Measurements from ENCODE around the gene LRRC27. TPM values are rescaled to one million over a fixed set of nuclear protein-coding genes. Genes with fewer than 3 reads are reported as not detected.

The LRRC27 gene
- total and polyA plus RNA-seq, 2 experiments from 2014 or later, result 7.5 to 9.6 TPM

DNA sequence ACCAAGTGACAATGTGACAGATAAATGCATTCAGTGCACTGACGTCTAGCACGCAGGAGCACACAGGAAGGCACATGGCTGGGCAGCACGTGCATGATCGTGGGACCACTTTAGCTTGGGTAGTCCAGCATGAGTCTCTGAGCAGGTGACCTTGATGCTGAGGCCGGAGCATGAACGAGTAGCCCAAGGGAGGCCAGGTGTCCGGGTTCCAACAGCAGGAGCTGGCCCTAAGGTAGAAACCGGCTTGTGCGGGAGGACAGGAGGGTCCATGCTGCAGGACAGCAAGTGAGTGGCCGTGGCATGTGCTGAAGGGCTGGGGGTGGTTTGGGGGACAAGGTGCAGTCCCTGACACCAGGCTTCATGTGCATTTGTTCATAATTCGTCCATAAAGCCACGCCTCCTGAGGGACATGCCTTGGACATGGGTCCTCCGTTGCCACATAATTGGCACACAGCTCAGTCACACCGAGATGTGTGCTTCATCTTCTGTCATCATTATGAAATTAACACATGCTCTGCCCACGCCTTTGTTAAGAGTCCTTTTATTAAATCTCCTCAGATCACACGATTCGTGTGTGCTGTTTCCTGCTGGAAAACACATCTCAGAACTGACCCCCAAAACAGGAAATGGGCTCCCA is 21.2 kb upstream of the LRRC27 start:
- TF ChIP-seq EZH2 (IDR thresholded peaks at IDR 0.05; ENCODE audit: insufficient read depth, poor library complexity, severe bottlenecking), result no peak
- TF ChIP-seq EZH2phosphoT487 (IDR thresholded peaks at IDR 0.05; ENCODE audit: insufficient read depth, low read depth), result no peak
- Histone ChIP-seq H3K79me2 (ENCODE audit: insufficient read depth) (no peaks in the 10 kb centered on the region), H3K27ac (no peak overlapping the region), H3K9ac (no peak overlapping the region), H3K36me3 (ENCODE audit: low read depth) (no peaks in the 10 kb centered on the region), H3K27me3 (replicated peaks; ENCODE audit: insufficient read depth) (no peaks in the 10 kb centered on the region), H4K20me1 (ENCODE audit: insufficient read depth) (no peaks in the 10 kb centered on the region), H2AFZ (no peak overlapping the region), H3K4me3 (no peak overlapping the region), H3K9me3 (ENCODE audit: low read depth) (no peaks in the 10 kb centered on the region), H3F3A (ENCODE audit: insufficient read depth) (no peaks in the 10 kb centered on the region), H3K4me1 (ENCODE audit: insufficient read depth) (no peaks in the 10 kb centered on the region), H3K4me2 (ENCODE audit: unreplicated experiment) (no peak overlapping the region), H3K9me2 (ENCODE audit: insufficient read depth) (no peaks in the 10 kb centered on the region)
- in situ Hi-C loops (cut with MboI), result no loop called here
- DNase-seq, result no peak
- WGBS, 2 experiments (ENCODE audit: low coverage in 1 of 2, low lambda C conversion rate in 2 of 2, missing lambda C conversion rate in 2 of 2), result 61 to 65% methylated on average over 16 to 17 of the region's 17 CpGs

DNA sequence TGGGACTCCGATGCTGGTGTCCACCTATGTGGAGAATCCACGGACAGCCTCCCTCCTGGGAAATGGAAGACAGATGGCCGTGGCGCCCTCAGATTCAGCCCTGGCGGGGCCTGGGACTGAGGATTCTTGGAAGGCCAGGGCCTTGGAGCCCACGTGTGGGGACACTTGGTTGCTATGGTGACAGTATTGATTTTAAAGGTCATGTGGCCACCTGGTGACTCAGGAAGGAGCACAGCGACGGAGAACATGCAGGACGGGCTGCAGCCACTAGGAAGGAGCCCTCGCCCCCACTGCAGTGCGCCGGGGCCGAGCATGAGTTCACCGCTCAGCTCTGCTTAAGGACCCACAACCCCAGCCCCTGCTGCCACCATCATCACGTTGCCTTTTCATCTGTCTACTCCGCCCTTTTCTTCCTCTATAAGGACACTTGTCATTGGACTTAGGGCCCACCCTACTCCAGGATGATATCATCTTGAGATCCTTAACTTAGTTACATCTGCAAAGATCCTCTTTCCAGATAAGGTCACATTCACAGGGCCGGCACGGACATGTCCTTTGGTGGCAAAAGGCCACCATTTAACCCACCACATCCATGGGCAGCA is 20.6 kb upstream of the LRRC27 start:
- no peaks in the 10 kb centered on the region for H3F3A ChIP-seq (ENCODE audit: insufficient read depth)
- H3K9ac ChIP-seq, result no peak overlapping the region
- H3K9me3 ChIP-seq (ENCODE audit: low read depth), result no peaks in the 10 kb centered on the region
- H3K27ac ChIP-seq, result no peak overlapping the region
- no peak for DNase-seq
- H3K4me2 ChIP-seq (ENCODE audit: unreplicated experiment), result no peak overlapping the region
- H3K79me2 ChIP-seq (ENCODE audit: insufficient read depth), result no peaks in the 10 kb centered on the region
- no peaks in the 10 kb centered on the region for H4K20me1 ChIP-seq (ENCODE audit: insufficient read depth)
- 76 to 77% methylated on average over 18 of the region's 18 CpGs for WGBS, 2 experiments (ENCODE audit: low coverage in 1 of 2, low lambda C conversion rate in 2 of 2, missing lambda C conversion rate in 2 of 2)
- no peaks in the 10 kb centered on the region for H3K9me2 ChIP-seq (ENCODE audit: insufficient read depth)
- no peaks in the 10 kb centered on the region for H3K4me1 ChIP-seq (ENCODE audit: insufficient read depth)
- H3K27me3 ChIP-seq (replicated peaks; ENCODE audit: insufficient read depth), result no peaks in the 10 kb centered on the region
- no peak overlapping the region for H3K4me3 ChIP-seq
- no peaks in the 10 kb centered on the region for H3K36me3 ChIP-seq (ENCODE audit: low read depth)
- H2AFZ ChIP-seq, result no peak overlapping the region
- TF ChIP-seq EZH2 (IDR thresholded peaks at IDR 0.05; ENCODE audit: insufficient read depth, poor library complexity, severe bottlenecking), result no peak
- in situ Hi-C loops (cut with MboI), result no loop called here

DNA sequence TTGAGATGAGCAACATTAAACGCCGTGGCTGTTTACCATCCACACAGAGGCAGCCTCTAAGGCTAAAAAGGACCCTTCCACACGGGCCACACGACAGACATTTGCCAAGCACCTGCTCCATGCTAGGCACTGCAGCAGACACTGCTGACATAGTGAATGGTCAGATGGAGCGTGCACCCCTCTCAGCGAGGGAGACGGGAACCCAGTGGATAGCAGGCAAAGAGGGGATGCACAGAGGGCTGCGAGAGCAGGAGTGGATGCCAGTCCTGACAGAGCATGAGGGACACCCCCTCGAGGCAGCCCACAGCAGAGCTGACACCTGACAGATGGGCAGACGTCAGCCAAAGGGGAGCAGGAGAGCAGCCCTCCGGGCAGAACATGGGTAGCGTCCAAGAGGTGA is 18.7 kb upstream of the LRRC27 start:
- H3K9ac ChIP-seq, result no peak overlapping the region
- no peaks in the 10 kb centered on the region for H4K20me1 ChIP-seq (ENCODE audit: insufficient read depth)
- H3K27me3 ChIP-seq (replicated peaks; ENCODE audit: insufficient read depth), result no peaks in the 10 kb centered on the region
- no peaks in the 10 kb centered on the region for H3K9me3 ChIP-seq (ENCODE audit: low read depth)
- H3K4me2 ChIP-seq (ENCODE audit: unreplicated experiment), result no peak overlapping the region
- in situ Hi-C loops (cut with MboI), result no loop called here
- H3K27ac ChIP-seq, result no peak overlapping the region
- H3K36me3 ChIP-seq (ENCODE audit: low read depth), result no peaks in the 10 kb centered on the region
- 89 to 91% methylated on average over 12 of the region's 12 CpGs for WGBS, 2 experiments (ENCODE audit: low coverage in 1 of 2, low lambda C conversion rate in 2 of 2, missing lambda C conversion rate in 2 of 2)
- no peak overlapping the region for H3K4me3 ChIP-seq
- no peaks in the 10 kb centered on the region for H3K79me2 ChIP-seq (ENCODE audit: insufficient read depth)
- H3F3A ChIP-seq (ENCODE audit: insufficient read depth), result no peaks in the 10 kb centered on the region
- no peak overlapping the region for H2AFZ ChIP-seq
- no peak for DNase-seq
- no peaks in the 10 kb centered on the region for H3K4me1 ChIP-seq (ENCODE audit: insufficient read depth)
- no peaks in the 10 kb centered on the region for H3K9me2 ChIP-seq (ENCODE audit: insufficient read depth)
- no peak for TF ChIP-seq EZH2phosphoT487 (IDR thresholded peaks at IDR 0.05; ENCODE audit: insufficient read depth, low read depth)
- TF ChIP-seq EZH2 (IDR thresholded peaks at IDR 0.05; ENCODE audit: insufficient read depth, poor library complexity, severe bottlenecking), result no peak

GRCh38 chr10:132313865-132314264 is 18.1 kb upstream of the LRRC27 start:
- Histone ChIP-seq H3K4me2 (ENCODE audit: unreplicated experiment) (no peak overlapping the region), H3K27ac (no peak overlapping the region), H3K4me3 (no peak overlapping the region), H3K9ac (no peak overlapping the region), H4K20me1 (ENCODE audit: insufficient read depth) (no peaks in the 10 kb centered on the region), H3K9me3 (ENCODE audit: low read depth) (no peaks in the 10 kb centered on the region), H3K79me2 (ENCODE audit: insufficient read depth) (no peaks in the 10 kb centered on the region), H3K36me3 (ENCODE audit: low read depth) (no peaks in the 10 kb centered on the region), H3K4me1 (ENCODE audit: insufficient read depth) (no peaks in the 10 kb centered on the region), H2AFZ (no peak overlapping the region), H3F3A (ENCODE audit: insufficient read depth) (peaks cover 2% of the 10 kb centered on the region; the same call in 1 of the 2 replicates), H3K9me2 (ENCODE audit: insufficient read depth) (no peaks in the 10 kb centered on the region), H3K27me3 (replicated peaks; ENCODE audit: insufficient read depth) (no peaks in the 10 kb centered on the region)
- 93 to 95% methylated on average over 6 of the region's 6 CpGs for WGBS, 2 experiments (ENCODE audit: low coverage in 1 of 2, low lambda C conversion rate in 2 of 2, missing lambda C conversion rate in 2 of 2)
- DNase-seq, result no peak
- no peak for TF ChIP-seq EZH2phosphoT487 (IDR thresholded peaks at IDR 0.05; ENCODE audit: insufficient read depth, low read depth)
- TF ChIP-seq EZH2 (IDR thresholded peaks at IDR 0.05; ENCODE audit: insufficient read depth, poor library complexity, severe bottlenecking), result no peak
- in situ Hi-C loops (cut with MboI), result no loop called here
